Naive thymus-derived CD8-positive, alpha-beta T cell (primary cell): ENCODE results near the gene NWD2. TPM values are rescaled to one million over a fixed set of nuclear protein-coding genes. Genes with fewer than 3 reads are reported as not detected.

Experiments
- ATAC-seq, 2 donors: fragments of 150-1000 bp; cut with Tn5 transposase in 1 of 2; sonication (Bioruptor Pico), chemical (Tn5 transposase) in 1 of 2; 1 replicate in 1 of 2; 2 replicates in 1 of 2; pipeline ENCODE4 v1.10.0; 2021; ENCODE audit warnings: mild to moderate bottlenecking in 2 of 2, moderate library complexity in 2 of 2
- POLR2A ChIA-PET: fragments of 350-600 bp; sonication (Branson Sonifier 250); formaldehyde crosslinking; loops from one replicate; lab custom pipeline; 2021; ENCODE audit warnings: antibody characterized with exemption; lab: Charles Lee
- DNase-seq, 10 donors: peaks; one replicate each; pipeline versions ENCODE4 v3.0.0 to v3.0.0-alpha.2; 2020 to 2022
- H3K27ac Mint-ChIP-seq, 10 donors: one replicate each; pipeline ENCODE4 v1.8.0; 2020 to 2022; ENCODE audit warnings: mild to moderate bottlenecking in 10 of 10, mixed read lengths in 10 of 10, moderate library complexity in 4 of 10, inconsistent platforms in 1 of 10
- H3K27me3 Mint-ChIP-seq, 5 donors: one replicate each; pipeline ENCODE4 v1.8.0; 2021 to 2022; ENCODE audit warnings: mixed read lengths in 5 of 5
- H3K36me3 Mint-ChIP-seq, 3 donors: one replicate each; pipeline ENCODE4 v1.8.0; 2020 to 2022; ENCODE audit warnings: mixed read lengths in 3 of 3, mild to moderate bottlenecking in 2 of 3, inconsistent platforms in 1 of 3
- H3K4me1 Mint-ChIP-seq, 4 donors: one replicate each; pipeline ENCODE4 v1.8.0; 2021 to 2022; ENCODE audit warnings: mixed read lengths in 4 of 4
- H3K4me3 Mint-ChIP-seq, 10 donors: one replicate each; pipeline ENCODE4 v1.8.0; 2020 to 2022; ENCODE audit warnings: mild to moderate bottlenecking in 10 of 10, mixed read lengths in 10 of 10, moderate library complexity in 6 of 10, inconsistent platforms in 1 of 10
- H3K9me3 Mint-ChIP-seq, 9 donors: one replicate each; pipeline ENCODE4 v1.8.0; 2020 to 2022; ENCODE audit warnings: mixed read lengths in 9 of 9, mild to moderate bottlenecking in 3 of 9, inconsistent platforms in 1 of 9, moderate library complexity in 1 of 9
- polyA plus RNA-seq, 3 donors: library from polyadenylated mRNA; unstranded; fragments of 300-500 nt; fragmentation: Illumina TruSeq; gene quantifications; one replicate each; pipeline ENCODE4 v1.2.3, GENCODE V29; 2021
- total RNA-seq, 8 experiments: library from RNA in 2 of 8; stranded (reverse) in 2 of 8; gene quantifications; one replicate each; pipeline ENCODE4 v1.2.3 and lab custom pipeline; 2021 to 2026

Gene NWD2
- total and polyA plus RNA-seq, 5 experiments from 2014 or later: not detected

GRCh38 chr4:37467824-37468223 is 223.3 kb downstream of the NWD2 start:
- DNase-seq: no peak
- POLR2A ChIA-PET: no interaction called here
- Mint-ChIP-seq H3K4me3 (no peak overlapping the region), H3K27ac (no peak overlapping the region), H3K4me1 (no peaks in the 10 kb centered on the region), H3K36me3 (no peaks in the 10 kb centered on the region), H3K27me3 (peaks cover 0 to 13% (median 7%) of the 10 kb centered on the region in 5 donors), H3K9me3 (no peaks in the 10 kb centered on the region)
- no peak for ATAC-seq

GRCh38 chr4:37469286-37469685 is 224.7 kb downstream of the NWD2 start:
- H3K4me3 Mint-ChIP-seq: no peak overlapping the region
- DNase-seq (no peak), ATAC-seq (no peak)
- peaks cover 4 to 24% (median 13%) of the 10 kb centered on the region in 5 donors for H3K27me3 Mint-ChIP-seq
- H3K9me3 Mint-ChIP-seq: no peaks in the 10 kb centered on the region
- no peak overlapping the region for H3K27ac Mint-ChIP-seq
- POLR2A ChIA-PET: no interaction called here
- no peaks in the 10 kb centered on the region for H3K4me1 Mint-ChIP-seq
- H3K36me3 Mint-ChIP-seq: no peaks in the 10 kb centered on the region

- no peak overlapping the region for H3K4me3 Mint-ChIP-seq
- no peak for ATAC-seq
- no peaks in the 10 kb centered on the region for H3K4me1 Mint-ChIP-seq
- POLR2A ChIA-PET: no interaction called here
- H3K27ac Mint-ChIP-seq: no peak overlapping the region
- no peaks in the 10 kb centered on the region for H3K36me3 Mint-ChIP-seq
- DNase-seq: no peak
- H3K27me3 Mint-ChIP-seq: peaks cover 4 to 25% (median 16%) of the 10 kb centered on the region in 5 donors
- no peaks in the 10 kb centered on the region for H3K9me3 Mint-ChIP-seq
Measured at GRCh38 chr4:37470245-37470644, 225.7 kb downstream of the NWD2 start.

GRCh38 chr4:37471093-37471492 is 226.6 kb downstream of the NWD2 start:
- Mint-ChIP-seq H3K27ac (no peak overlapping the region), H3K27me3 (peaks cover 4 to 28% (median 17%) of the 10 kb centered on the region in 5 donors)

GRCh38 chr4:37471971-37472370 is 227.4 kb downstream of the NWD2 start:
- POLR2A ChIA-PET: no interaction called here
- no peak for ATAC-seq
- DNase-seq: no peak
- Mint-ChIP-seq H3K4me3 (no peak overlapping the region), H3K27ac (no peak overlapping the region), H3K36me3 (no peaks in the 10 kb centered on the region), H3K27me3 (peaks cover 6 to 37% (median 22%) of the 10 kb centered on the region in 5 donors), H3K9me3 (no peaks in the 10 kb centered on the region), H3K4me1 (no peaks in the 10 kb centered on the region)

More at GRCh38 chr4:37471093-37471492, 226.6 kb downstream of the NWD2 start:
- POLR2A ChIA-PET: no interaction called here
- no peaks in the 10 kb centered on the region for H3K36me3 Mint-ChIP-seq
- H3K4me3 Mint-ChIP-seq: no peak overlapping the region
- no peak for ATAC-seq
- DNase-seq: no peak
- no peaks in the 10 kb centered on the region for H3K9me3 Mint-ChIP-seq
- no peaks in the 10 kb centered on the region for H3K4me1 Mint-ChIP-seq

GRCh38 chr4:37473807-37474206 is 229.3 kb downstream of the NWD2 start:
- POLR2A ChIA-PET: no interaction called here
- H3K4me3 Mint-ChIP-seq: no peak overlapping the region
- H3K9me3 Mint-ChIP-seq: no peaks in the 10 kb centered on the region
- ATAC-seq (no peak), DNase-seq (no peak)
- H3K27ac Mint-ChIP-seq: no peak overlapping the region
- H3K4me1 Mint-ChIP-seq: no peaks in the 10 kb centered on the region
- H3K36me3 Mint-ChIP-seq: no peaks in the 10 kb centered on the region
- peaks cover 16 to 54% (median 28%) of the 10 kb centered on the region in 5 donors for H3K27me3 Mint-ChIP-seq

- no peaks in the 10 kb centered on the region for H3K36me3 Mint-ChIP-seq
- peaks cover 22 to 67% (median 35%) of the 10 kb centered on the region in 5 donors for H3K27me3 Mint-ChIP-seq
- POLR2A ChIA-PET: no interaction called here
Measured at GRCh38 chr4:37475087-37475486, 230.5 kb downstream of the NWD2 start.

GRCh38 chr4:37475776-37476175 is 231.2 kb downstream of the NWD2 start:
- Mint-ChIP-seq H3K36me3 (no peaks in the 10 kb centered on the region), H3K4me1 (peaks cover 0 to 2% (median 0%) of the 10 kb centered on the region in 4 donors), H3K27ac (no peak overlapping the region), H3K27me3 (peaks cover 25 to 74% (median 35%) of the 10 kb centered on the region in 5 donors), H3K4me3 (no peak overlapping the region), H3K9me3 (peaks cover 0 to 4% (median 0%) of the 10 kb centered on the region in 9 donors)
- DNase-seq: no peak
- no peak for ATAC-seq
- POLR2A ChIA-PET: no interaction called here

More at GRCh38 chr4:37475087-37475486, 230.5 kb downstream of the NWD2 start:
- Mint-ChIP-seq H3K4me1 (peaks cover 0 to 2% (median 0%) of the 10 kb centered on the region in 4 donors), H3K9me3 (peaks cover 0 to 4% (median 0%) of the 10 kb centered on the region in 9 donors), H3K4me3 (no peak overlapping the region), H3K27ac (no peak overlapping the region)
- ATAC-seq (no peak), DNase-seq (no peak)

GRCh38 chr4:37476256-37476655 is 231.7 kb downstream of the NWD2 start:
- Mint-ChIP-seq H3K36me3 (no peaks in the 10 kb centered on the region), H3K27ac (no peak overlapping the region), H3K9me3 (peaks cover 0 to 4% (median 0%) of the 10 kb centered on the region in 9 donors), H3K4me3 (no peak overlapping the region), H3K4me1 (peaks cover 0 to 2% (median 0%) of the 10 kb centered on the region in 4 donors), H3K27me3 (peaks cover 26 to 74% (median 37%) of the 10 kb centered on the region in 5 donors)
- POLR2A ChIA-PET: no interaction called here
- DNase-seq (no peak), ATAC-seq (no peak)

- ATAC-seq (no peak), DNase-seq (no peak)
- no peak overlapping the region for H3K27ac Mint-ChIP-seq
- POLR2A ChIA-PET: no interaction called here
- peaks cover 0 to 4% (median 0%) of the 10 kb centered on the region in 9 donors for H3K9me3 Mint-ChIP-seq
- H3K27me3 Mint-ChIP-seq: peaks cover 28 to 74% (median 37%) of the 10 kb centered on the region in 5 donors
- no peak overlapping the region for H3K4me3 Mint-ChIP-seq
- peaks cover 0 to 3% (median 0%) of the 10 kb centered on the region in 3 donors for H3K36me3 Mint-ChIP-seq
- peaks cover 0 to 2% (median 0%) of the 10 kb centered on the region in 4 donors for H3K4me1 Mint-ChIP-seq
Measured at GRCh38 chr4:37476691-37477090, 232.1 kb downstream of the NWD2 start.

GRCh38 chr4:37477126-37477525 is 232.6 kb downstream of the NWD2 start:
- no peak for ATAC-seq
- peaks cover 0 to 2% (median 0%) of the 10 kb centered on the region in 4 donors for H3K4me1 Mint-ChIP-seq
- H3K36me3 Mint-ChIP-seq: peaks cover 0 to 7% (median 0%) of the 10 kb centered on the region in 3 donors
- no peak overlapping the region for H3K4me3 Mint-ChIP-seq
- H3K9me3 Mint-ChIP-seq: peaks cover 0 to 7% (median 2%) of the 10 kb centered on the region in 9 donors
- POLR2A ChIA-PET: no interaction called here
- H3K27ac Mint-ChIP-seq: no peak overlapping the region
- no peak for DNase-seq
- H3K27me3 Mint-ChIP-seq: peaks cover 28 to 70% (median 39%) of the 10 kb centered on the region in 5 donors

GRCh38 chr4:37478151-37478550 is 233.6 kb downstream of the NWD2 start:
- peaks cover 0 to 9% (median 2%) of the 10 kb centered on the region in 9 donors for H3K9me3 Mint-ChIP-seq
- peaks cover 0 to 8% (median 0%) of the 10 kb centered on the region in 3 donors for H3K36me3 Mint-ChIP-seq
- no peak overlapping the region for H3K27ac Mint-ChIP-seq
- H3K4me3 Mint-ChIP-seq: no peak overlapping the region
- POLR2A ChIA-PET: no interaction called here
- ATAC-seq (no peak), DNase-seq (no peak)
- H3K4me1 Mint-ChIP-seq: peaks cover 0 to 2% (median 0%) of the 10 kb centered on the region in 4 donors
- H3K27me3 Mint-ChIP-seq: peaks cover 26 to 61% (median 41%) of the 10 kb centered on the region in 5 donors

GRCh38 chr4:37480509-37480908 is 236.0 kb downstream of the NWD2 start:
- no peak overlapping the region for H3K4me3 Mint-ChIP-seq
- peaks cover 0 to 9% (median 2%) of the 10 kb centered on the region in 9 donors for H3K9me3 Mint-ChIP-seq
- DNase-seq (no peak), ATAC-seq (no peak)
- peaks cover 0 to 2% (median 0%) of the 10 kb centered on the region in 4 donors for H3K4me1 Mint-ChIP-seq
- peaks cover 0 to 12% (median 0%) of the 10 kb centered on the region in 3 donors for H3K36me3 Mint-ChIP-seq
- peak overlapping the region in 1 of 10 donors; percentile 7 for H3K27ac Mint-ChIP-seq
- peaks cover 21 to 49% (median 33%) of the 10 kb centered on the region in 5 donors for H3K27me3 Mint-ChIP-seq
- POLR2A ChIA-PET: no interaction called here
